SKM-1 treated with dmso at 0.1 percent for 144 hours (cell line): ENCODE results near the gene KIF7.

Experiments used
- DNase-seq: peaks from one replicate; lab custom pipeline; 2025; ENCODE audit not compliant: unreplicated experiment; lab: John Stamatoyannopoulos, UW

The KIF7 gene

GRCh38 chr15:89648106-89649012 is 6.9 kb downstream of the KIF7 start:
- DNase-seq, result no peak

- DNase-seq, result peak; percentile 49
Measured at GRCh38 chr15:89647191-89647851, 7.9 kb downstream of the KIF7 start.

- DNase-seq, result no peak
Measured at GRCh38 chr15:89646416-89647141, 8.7 kb downstream of the KIF7 start.

GRCh38 chr15:89645680-89646079 is 9.6 kb downstream of the KIF7 start:
- no peak for DNase-seq

GRCh38 chr15:89642106-89642505 is 13.2 kb downstream of the KIF7 start:
- DNase-seq, result no peak

GRCh38 chr15:89641053-89641452 is 14.2 kb downstream of the KIF7 start:
- no peak for DNase-seq

- no peak for DNase-seq
Measured at GRCh38 chr15:89640245-89640644, 15.0 kb downstream of the KIF7 start.

- no peak for DNase-seq
Measured at GRCh38 chr15:89633585-89633984, 21.7 kb downstream of the KIF7 start.

- no peak for DNase-seq
Measured at GRCh38 chr15:89632563-89633430, 22.5 kb downstream of the KIF7 start.

GRCh38 chr15:89631902-89632264 is 23.4 kb downstream of the KIF7 start:
- no peak for DNase-seq

GRCh38 chr15:89630974-89631901 is 24.0 kb downstream of the KIF7 start:
- no peak for DNase-seq

- DNase-seq, result no peak
Measured at GRCh38 chr15:89630260-89630659, 25.0 kb downstream of the KIF7 start.

GRCh38 chr15:89629829-89630228 is 25.4 kb downstream of the KIF7 start:
- DNase-seq, result no peak

- DNase-seq, result no peak
Measured at GRCh38 chr15:89628806-89629715, 26.2 kb downstream of the KIF7 start.

GRCh38 chr15:89628301-89628700 is 27.0 kb downstream of the KIF7 start:
- DNase-seq, result no peak

- DNase-seq, result no peak
Measured at GRCh38 chr15:89627256-89627970, 27.9 kb downstream of the KIF7 start.

GRCh38 chr15:89625716-89626115 is 29.6 kb downstream of the KIF7 start:
- DNase-seq, result no peak

- DNase-seq, result no peak
Measured at GRCh38 chr15:89623165-89623564, 32.1 kb downstream of the KIF7 start.
